ENCODE measurements around the gene SYVN1.
"Not testable (repeated sequence)": the region's sequence is repeated elsewhere in the genome, so short reads cannot be mapped to it uniquely, and the experiment has no call there.

Gene SYVN1

DNA sequence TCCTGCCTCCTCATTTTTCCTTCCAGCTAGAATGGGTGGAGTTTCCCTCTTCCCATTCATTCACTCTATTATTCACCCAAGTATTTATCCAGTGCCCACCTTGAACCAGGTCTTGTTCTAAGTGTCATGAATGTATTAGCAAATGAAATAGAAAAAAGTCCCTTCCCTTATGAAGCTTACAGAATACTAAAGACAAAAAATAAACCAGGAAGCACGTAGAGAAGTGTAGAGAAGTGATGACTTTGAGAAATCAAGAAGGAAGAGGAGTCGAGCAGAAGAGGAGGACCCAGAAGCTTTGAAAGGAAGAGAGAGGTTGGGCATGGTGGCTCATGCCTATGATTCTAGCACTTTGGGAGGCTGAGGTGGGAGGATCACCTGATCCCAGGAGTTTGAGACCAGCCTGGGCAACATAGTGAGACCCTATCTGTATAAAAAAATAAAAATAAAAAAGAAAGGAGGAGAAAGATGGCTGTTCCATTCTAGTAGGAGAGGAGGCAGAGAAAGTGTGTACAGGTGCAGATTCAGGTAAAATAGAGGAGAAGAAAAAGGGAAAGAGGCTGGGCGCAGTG lies 17.1 kb upstream of the SYVN1 start:
- no peak for DNase-seq

DNA sequence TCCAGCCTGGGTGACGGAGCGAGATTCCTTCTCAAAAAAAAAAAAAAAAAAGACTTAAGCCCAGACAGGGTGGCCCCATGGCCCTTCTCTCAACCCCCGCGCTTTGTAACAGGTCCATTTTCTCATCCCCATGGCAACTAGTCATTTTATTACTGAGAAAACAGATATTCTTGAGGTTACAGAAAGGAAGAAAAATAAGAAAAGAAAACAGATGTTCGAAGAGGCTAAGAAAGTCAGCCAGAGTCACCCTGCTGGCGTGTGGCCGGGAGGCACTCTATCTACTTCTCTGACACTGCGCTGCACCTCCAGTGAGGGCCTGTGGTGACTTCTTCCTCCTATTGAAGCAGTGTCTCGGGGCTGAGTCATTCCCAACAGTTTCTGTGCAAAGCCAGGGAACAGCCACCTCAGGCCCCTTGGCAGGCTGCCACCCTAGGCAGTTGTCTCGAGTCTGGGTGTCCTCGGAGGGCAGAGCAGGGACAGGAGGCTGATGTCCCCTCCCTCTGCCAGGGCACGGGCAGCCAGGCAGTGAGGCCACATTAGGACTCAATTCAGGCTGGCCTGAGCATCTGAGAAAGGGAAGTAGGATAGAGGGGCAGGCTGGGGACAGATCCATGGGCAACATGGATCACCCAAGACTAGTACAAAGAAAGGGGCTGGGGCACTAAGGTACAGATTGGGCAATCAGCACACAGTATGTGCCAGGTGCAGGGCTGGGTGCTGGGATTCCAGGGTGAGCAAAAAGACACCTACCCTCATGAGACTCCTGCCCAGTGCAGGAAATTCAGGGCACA lies 16.4 kb upstream of the SYVN1 start:
- DNase-seq: peak; percentile 90

DNA sequence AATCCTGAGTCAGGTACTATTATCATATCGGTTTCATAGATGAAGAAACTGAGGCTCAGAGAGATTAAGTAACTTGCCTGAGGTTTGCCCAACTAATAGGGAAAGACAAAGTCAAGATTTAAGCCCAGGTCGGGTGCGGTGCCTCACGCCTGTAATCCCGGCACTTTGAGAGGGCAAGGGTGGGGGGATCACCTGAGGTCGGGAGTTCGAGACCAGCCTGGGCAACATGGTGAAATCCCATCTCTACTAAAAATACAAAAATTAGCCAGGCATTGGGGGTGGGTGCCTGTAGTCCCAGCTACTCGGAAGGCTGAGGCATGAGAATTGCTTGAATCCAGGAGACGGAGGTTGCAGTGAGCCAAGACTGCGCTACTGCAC lies 15.8 kb upstream of the SYVN1 start:
- DNase-seq: not testable (repeated sequence)

DNA sequence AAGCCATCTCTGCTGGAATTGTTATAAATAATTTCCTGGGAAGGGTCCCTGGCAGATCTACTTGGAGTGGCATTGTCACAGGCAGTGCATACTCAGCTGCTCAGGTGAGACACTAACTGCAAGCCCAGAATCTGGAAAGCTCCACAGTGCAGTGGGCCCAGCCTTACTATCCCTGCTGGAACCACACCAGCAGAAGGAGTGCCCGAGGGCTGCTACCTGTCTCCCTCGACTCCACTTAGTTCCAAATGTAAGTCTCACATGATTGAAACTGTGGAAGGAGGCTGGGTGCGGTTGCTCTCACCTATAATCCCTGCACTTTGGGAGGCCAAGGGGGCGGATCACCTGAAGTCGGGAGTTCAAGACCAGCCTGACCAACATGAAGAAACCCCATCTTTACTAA lies 14.3 kb upstream of the SYVN1 start:
- DNase-seq: no peak

DNA sequence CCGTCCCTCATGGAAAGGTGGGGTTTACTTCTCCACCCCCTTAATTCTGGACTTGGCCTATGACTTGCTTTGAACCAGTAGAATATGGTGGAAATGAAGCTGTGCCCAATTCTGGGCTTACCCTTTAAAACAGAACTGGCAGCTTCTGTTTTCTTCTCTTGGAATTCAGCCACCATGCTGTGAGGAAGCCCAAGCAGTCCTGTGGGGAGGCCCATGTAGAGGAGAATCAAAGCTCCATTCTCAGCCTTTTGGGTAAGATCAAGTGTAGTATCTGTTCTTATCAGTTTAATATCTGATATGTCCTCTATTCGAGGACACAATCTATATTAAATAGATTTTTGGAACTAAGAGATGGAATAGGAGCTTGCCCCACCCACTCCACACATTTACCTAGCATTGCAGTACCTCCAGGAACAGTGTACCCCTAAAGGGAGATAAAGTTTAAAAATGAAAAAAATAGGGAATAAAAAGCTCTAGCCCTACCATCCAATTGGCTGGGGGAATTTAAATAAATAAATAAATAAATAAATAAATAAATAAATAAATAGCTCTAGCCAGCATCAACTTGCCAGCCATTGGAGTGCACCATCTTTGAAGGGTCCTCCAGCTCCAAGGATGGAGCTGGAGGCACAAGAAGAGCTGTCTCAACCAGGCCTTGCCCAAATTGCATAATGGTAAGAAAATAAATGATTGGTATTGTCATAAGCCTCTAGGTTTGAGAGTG lies 13.2 kb upstream of the SYVN1 start:
- no peak for DNase-seq

DNA sequence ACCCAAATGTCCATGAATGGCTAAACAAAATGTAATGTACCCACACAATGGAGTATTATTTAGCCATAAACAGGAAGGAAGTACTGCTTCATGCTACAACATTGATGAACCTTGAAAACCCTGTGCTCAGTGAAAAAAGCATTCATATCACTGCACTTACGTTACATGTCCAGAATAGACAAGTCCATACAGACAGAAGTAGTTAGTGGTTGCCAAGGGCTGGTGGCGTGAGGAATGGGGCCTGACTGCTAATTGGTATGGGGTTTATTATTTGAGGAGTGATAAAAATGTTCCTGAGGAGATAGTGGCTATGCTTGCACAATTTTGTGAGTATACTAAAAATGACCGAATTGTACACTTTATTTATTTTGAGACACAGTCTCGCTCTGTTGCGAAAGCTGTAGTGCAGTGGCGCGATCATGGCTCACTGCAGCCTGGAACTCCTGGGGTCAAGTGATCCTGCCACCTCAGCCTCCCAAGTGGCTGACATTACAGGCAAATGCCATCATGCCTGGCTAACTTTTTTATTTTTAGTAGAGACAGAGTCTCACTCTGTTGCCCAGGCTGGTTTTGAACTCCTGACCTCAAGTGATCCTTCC lies 7.7 kb upstream of the SYVN1 start:
- DNase-seq: no peak

DNA sequence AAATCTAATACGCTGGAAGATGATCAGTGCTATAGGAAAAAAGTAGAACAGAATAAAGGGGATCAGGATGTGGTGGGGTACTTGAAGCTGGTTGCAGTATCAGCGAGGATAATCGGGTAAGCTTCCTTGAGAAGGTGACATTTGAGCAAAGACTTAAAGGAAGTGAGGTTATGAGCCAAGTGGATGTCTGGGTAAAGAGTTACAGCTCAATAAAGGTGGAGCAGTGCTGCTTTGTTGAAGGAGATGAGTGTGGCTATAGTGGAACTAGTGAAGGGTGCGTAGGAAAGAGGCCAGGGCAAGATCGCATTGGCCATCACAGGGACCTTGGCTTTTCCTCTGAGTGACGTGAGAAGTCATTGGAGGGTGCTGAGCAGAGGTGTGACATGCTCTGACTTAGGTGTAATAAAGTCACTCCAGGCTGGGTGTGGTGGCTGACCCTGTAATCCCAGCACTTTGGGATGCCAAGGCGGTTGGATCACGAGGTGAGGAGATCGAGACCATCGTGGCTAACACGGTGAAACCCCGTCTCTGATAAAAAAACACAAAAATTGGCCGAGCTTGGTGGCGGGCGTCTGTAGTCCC lies 2.3 kb upstream of the SYVN1 start:
- no peak for DNase-seq

DNA sequence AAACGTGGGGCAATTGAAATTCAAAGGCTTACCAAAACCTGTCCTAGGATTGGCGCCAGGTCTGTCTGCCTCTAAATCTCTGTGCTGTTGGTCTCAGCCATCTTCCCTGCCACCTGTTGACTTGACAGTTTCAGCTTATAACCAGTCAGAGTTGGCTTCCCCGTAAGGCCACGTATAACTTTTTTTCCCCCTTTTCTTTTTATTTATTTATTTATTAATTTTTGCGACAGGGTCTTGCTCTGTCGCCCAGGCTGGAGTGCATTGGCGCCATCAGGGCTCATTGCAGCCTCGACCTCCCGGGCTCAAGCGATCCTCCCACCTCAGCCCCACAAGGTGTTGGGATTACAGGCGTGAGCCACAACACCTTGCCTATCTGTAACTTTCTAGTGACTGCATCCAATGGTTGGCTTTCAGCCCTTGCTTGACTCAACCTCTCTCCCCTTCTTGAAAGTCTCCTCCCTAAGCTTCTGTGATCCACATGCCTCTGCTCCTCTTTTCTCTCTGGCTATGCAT lies 1.4 kb upstream of the SYVN1 start:
- DNase-seq: no peak

DNA sequence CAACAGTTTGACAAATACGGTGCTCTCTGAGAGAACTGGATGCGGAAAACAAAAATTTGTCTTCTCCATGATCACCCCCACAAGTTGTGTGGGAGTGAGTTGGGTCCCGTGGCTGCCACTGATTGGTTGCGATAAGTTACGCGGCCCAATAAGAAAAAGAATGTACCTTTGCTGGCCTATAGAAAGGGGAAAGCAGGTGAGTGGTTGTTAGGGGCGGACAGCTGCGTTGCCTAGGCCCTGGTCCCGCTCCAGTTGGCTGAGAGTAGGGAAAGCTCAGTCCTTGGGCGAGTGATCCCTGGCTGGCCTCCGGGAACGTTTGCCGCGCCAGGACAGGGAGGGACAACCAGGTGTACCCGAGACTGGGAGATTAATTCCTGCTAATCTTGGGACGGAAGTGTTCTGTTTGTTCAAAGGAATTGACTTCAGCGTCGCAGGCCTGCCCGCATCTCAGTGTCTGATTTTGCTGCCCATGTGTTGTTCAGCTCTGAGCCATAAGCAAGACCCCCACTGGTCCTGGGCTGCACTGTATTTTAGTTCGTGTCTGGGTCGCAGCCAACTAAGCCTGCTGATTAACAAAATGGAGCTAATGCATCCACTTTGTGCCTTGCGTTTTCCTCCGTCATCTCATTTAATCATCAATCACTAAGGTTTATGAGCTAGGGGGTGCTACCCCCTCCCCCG lies 773 bp upstream of the SYVN1 start:
- peak; percentile 96 for DNase-seq

DNA sequence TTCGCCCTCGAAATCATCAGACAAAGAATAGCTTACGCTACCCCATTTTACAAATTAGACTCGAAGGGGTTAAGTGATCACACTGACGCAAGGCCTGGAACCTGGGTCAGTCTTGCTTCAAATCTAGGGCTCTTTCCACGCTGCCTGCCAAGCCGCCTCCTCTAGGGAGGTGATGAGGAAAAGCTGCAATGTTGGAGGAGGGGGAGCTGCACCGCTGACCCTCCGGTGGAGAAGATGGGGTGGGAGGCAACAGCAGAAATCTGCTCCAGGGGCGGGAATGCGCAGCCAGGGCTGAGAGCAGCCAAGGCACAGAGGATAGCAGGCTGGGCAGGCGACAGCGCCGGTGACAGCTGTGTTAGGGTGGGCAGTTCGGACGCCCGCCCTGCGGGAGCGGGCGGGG lies 595 bp downstream of the SYVN1 start:
- no peak for DNase-seq

DNA sequence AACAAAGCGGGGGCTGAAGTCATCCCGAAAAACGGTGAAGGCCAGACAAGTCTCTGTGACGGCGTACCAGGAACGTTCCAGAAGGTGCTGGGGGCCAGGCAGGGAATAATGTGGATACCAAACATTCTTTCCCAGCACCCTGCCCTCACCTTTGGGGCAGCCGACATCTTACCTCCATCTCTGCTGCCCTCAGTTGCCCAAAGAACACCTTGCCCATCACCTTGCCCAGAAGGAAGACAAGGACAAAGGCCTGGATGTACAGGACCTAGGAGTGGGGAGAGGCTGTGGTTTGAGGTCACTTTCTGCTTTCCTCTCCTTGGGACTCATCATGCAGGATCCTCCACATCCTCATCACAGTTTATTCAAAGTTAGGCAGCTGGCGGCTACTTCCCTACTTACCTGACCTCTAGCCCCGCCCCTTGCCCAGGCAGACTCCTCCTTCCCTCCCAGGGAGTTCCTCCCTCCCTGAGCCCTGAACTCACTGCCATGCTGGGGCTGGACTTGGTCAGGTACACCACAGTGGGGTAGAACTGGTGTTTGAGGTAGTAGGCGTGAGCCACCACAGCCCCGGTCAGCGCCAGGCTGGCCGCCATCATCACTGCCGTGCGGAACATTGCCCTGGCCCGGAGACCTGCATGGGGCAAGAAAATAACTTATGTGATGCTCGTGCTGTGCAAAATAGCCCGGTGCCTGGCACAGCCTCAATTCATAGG lies 1.2 kb downstream of the SYVN1 start:
- no peak for DNase-seq

DNA sequence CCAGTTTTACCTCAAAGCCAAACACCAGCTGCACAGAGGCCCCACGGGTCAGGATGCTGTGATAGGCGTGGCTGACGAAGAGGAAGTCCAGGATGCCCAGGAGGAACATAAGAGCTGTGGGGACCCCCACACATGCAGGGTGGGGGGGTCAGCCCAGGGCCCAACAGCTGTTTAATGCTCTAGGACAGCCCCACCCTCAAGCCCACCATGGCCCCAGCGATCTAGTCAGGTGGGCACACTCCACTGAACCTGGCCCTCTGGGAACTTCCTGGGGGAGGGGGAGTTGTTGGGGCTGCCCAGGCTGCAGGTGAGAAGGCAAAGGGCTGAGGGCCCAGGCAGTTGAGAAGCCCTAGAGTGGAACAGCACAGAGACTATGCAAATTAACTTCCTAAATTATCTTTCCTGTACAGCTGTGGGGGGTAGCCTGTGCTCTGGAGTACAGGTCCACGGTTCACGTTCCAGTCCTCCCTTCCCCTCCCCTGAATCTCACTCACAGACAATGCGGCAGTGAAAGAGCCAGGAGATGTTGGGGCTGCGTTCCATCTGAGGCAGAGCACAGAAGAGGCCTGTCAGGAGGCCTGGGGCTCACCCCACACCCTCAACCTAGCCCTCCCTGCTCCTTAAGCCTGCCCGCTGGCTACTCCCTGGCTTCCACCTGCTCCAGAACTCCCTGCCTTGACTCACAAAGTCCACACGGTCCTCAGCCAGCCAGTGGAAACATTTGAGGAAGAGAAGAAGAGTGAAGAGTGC lies 1.9 kb downstream of the SYVN1 start:
- DNase-seq: no peak

DNA sequence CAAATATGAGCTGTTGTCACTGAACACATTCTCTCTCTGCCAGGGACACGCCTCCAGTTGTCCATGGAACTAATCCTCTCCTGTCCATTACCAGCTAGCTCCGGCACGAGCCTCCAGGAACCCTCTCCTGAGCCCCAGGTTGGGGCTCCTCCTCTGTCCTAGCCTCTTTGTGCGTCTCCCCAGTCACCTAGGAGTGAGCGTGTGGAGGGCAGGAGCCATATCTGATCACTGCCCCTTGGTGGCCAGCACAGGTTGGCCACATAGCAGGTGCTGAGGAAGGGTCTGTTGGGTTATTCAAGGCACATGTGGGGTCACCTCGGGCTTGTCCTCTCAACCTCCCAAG lies 2.5 kb downstream of the SYVN1 start:
- DNase-seq: no peak

DNA sequence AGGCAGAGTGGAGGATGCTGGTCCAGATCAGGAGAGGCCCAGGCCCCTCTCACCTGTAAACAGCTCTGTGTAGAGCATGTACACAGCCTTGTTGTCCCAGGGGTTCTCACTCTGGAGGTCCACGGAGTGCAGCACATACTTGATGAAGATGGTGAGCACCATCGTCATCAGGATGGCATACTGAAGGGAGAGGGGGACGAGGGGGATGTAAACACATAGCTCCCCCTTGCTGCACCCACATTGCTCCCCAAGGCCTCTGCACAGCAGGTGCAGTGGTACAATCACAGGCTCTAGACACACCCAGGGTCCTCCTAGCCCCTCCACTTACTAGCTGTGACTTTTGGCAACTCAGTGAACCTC lies 2.9 kb downstream of the SYVN1 start:
- DNase-seq: no peak

DNA sequence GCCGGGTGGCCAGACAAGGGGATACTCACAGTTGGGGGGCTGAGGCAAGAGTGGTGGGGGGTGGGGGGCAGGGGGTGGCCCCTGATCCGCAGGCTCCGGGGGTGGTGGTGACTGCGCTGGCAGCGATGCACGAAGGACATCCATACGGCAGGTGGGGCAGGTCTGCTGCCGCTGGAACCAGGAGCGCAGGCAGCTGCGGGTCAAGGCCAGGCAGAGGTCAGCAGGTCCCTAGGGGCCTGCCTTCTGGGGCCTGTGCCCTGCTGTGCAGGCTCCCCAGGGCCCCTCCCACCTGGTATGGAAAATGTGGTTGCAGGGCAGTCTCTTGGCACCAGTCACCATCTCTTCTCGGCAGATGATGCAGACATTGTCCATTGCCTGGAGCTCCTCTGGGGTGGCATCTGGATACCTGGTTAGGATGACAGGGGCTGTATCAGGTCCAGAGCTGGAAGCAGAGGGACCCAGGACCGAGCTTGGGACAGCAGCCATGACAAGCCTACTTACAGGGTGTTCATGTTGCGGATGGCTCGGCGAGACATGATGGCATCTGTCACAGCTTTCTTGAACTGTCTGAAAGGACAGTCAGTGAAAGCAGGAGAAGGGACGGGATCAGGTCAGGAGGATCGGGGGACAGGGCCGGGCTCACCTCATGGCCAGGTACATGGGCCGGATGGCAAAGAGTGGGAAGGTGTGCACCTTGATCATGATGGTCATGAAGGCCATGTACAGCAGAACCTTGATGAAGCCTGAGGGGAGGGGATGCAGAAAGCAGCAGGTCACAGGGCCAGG lies 3.5 kb downstream of the SYVN1 start:
- DNase-seq: no peak

DNA sequence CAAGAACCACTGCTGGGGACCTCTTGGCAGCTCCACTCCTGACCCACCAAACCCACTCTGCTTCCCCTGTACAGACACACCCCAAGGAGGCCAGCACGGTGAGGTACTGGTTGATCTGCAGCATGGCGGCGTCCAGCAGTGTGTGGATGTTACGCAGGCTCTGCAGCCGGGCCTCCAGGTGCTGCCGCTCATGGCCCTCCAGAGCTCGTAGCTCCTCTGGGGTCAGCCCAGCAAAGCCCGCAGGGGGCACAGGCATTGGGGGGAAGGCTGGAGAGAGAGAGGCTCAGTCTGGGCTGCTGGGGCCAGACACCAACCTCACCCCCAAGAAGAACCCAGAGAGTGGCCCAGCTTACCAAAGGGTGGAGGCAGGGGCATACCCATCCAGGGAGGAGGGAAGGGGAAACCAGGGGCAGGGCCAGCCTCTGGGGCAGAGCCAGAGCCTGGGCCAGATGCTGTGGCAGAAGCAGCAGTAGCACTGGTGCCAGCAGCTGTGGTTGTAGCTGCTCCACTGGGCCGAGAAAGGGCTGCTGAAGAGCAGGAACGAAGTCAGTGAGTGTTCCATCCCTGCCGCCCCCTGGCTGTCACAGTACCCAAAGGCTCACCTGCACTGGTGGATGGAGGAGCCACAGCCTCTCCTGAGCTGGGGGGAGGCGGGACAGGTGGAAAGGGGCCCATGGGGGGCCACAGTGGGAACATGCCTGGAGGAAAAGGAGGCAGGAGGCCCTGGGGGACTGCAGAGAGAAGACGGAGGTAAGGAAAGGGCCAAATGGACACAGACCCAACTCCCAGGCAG lies 4.5 kb downstream of the SYVN1 start:
- DNase-seq: no peak

DNA sequence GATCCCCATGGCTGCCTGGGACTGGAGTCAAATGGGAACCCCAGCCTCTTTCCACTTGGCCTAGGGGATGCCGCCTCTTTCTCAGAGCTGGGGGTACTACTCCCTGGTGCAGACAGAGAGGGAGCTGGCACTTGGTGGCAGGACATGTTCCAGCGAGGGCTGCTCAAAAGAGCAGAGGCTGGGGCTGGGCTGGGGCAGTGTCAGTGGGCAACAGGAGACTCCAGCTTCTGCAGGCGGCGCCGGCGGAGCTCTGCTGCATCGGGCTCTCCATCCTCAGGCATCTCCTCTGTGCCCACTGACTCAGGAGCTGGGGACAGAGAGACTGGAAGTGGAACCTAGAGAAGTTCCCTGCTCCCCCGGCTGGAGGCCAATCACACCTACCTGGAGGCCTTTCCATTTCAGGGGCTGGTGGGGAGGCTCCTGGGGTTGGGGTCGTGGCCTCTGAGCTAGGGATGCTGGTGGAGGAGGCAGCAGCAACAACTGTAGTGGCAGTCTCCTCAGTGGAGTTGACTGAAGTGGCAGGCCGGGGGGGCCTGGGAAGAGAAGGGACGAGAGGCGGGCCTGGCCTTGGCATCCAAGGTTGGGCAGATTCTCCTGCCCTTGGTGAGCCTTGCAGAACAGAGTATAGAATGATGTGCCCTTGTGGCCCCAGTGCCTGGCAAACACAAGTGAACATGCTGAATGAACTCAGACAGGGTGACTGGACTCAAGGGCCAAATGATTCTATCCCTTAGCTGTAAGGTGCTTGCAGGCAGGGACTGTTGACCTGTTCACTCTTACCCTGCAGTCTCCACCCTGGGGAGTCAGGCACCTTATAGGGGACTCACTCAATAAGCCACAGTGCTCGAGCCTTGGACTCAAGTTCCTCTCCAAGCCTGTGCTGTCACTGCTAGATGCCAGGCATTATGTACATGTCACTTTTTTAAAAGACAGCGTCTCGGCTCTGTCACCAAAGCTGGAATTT lies 5.9 kb downstream of the SYVN1 start:
- no peak for DNase-seq

Data from fibroblast of skin of scalp (primary cell).